Measurements from ENCODE around the gene C16orf95.
A peak's percentile ranks its signal among the peaks of the same experiment; 100 is the strongest.

C16orf95 gene

DNA sequence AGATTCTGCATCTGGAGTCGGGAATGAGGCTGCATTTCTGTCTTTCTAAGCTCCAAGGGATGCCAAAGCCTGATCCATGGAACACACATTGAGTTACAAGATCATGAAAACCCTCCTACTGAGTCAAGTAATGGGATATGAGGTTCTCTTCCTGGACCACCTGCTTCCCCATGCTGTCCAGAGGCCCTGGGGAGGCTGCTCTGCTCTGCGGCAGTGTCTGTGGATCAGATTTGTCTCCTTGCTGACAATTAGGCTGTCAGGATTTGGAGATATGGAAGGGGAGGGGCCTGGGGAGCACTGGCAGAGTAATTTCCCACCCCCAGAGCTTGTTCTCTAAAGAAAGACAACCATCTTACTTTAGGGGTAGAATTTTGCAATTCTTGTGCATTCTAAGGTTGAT lies 33.0 kb downstream of the C16orf95 start:
- TF ChIP-seq, protein P1, sequence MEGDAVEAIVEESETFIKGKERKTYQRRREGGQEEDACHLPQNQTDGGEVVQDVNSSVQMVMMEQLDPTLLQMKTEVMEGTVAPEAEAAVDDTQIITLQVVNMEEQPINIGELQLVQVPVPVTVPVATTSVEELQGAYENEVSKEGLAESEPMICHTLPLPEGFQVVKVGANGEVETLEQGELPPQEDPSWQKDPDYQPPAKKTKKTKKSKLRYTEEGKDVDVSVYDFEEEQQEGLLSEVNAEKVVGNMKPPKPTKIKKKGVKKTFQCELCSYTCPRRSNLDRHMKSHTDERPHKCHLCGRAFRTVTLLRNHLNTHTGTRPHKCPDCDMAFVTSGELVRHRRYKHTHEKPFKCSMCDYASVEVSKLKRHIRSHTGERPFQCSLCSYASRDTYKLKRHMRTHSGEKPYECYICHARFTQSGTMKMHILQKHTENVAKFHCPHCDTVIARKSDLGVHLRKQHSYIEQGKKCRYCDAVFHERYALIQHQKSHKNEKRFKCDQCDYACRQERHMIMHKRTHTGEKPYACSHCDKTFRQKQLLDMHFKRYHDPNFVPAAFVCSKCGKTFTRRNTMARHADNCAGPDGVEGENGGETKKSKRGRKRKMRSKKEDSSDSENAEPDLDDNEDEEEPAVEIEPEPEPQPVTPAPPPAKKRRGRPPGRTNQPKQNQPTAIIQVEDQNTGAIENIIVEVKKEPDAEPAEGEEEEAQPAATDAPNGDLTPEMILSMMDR (conservative IDR thresholded peaks at IDR 0.05; ENCODE audit: low read depth), result no peak
- POLR2A ChIA-PET (ENCODE audit: low non-redundant PET), result no interaction called here
- DNase-seq (ENCODE audit: low spot score), result no peak
- no peak overlapping the region for H3K27ac ChIP-seq
- CTCF ChIA-PET, result interaction anchor here (0.6 to 1.1 kb wide), 3 partner anchors 129 to 708 kb away, joined by 3 to 6 read pairs (median 5); no protein-coding TSS in a partner anchor

DNA sequence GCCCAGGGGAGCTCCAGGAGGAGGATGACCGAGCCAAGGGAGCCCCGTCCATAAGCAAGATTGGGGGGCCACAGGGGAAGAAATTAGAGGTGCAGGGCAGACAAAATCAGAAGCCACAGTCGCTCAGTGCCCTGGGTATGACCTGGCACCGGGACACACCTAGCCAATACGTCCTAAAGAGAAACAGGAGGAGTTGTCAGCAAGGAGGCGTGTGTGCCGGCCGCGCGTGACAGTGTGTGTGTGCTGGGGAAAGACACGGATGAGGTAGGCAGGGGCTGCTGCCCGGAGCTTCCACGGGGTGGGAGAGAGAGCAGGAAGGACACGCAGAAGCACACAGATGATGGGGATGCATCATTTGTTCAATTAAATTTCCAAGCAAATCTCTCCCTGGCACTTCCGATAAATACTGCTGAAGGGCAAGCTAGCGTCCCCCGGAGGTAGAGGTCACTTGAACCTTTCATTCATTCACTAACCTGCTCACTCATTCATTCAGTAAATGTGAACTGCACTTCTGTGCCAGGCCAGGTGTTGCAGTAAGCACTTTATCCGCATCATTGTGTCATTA lies 38.0 kb downstream of the C16orf95 start:
- H3K27ac ChIP-seq, result no peak overlapping the region
- ChIA-PET CTCF (interaction anchor here (0.5 to 2.1 kb wide), 23 partner anchors 12 to 716 kb away, joined by 3 to 13 read pairs (median 4); no protein-coding TSS in a partner anchor), POLR2A (ENCODE audit: low non-redundant PET) (no interaction called here)
- DNase-seq (ENCODE audit: low spot score), result no peak
- TF ChIP-seq, protein P1 (conservative IDR thresholded peaks at IDR 0.05; ENCODE audit: low read depth), result no peak

DNA sequence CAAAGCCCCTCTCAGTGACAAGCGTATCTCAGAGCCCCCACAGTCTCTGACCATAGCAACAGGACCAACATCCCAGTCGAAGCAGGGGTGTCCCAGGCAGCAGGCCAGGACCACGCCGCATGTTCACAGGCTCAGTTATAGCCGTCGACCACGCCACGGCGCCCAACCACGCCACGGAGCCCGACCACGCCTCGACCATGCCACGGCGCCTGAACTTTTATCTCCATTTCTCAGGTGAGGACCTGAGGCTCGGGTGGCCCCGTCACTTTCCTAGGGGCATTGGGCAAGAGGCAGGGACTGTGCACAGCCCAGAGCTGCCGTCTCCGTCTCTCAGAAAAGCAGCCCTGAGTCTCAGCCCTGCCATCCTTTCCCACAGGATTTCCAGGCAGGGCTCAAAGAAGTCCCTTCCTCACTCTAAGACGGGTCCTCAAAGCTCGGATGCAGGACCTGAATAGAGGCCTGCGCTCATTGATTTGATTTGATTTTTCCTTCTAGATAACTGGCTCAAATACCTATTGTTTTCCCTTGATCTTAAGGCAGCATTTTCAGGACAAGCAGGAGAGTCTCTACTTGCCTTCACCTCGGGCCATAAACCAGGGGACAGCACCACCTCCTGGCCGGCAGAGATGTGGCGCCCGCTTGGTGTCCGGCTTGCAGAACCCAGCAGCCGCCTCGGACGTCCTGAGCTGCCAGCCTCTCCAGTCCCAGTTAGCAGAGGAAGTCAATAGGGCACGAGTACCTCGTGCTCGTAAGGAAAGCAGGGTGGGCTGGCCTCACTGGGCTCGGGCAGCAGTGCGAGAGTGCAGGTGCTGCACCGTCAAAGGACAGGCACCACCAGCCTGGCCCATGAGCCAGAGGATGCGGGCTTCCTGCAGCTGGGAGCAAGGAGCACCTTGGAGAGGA lies 38.8 kb downstream of the C16orf95 start:
- ChIA-PET CTCF (interaction anchor here (0.5 to 2.1 kb wide), 22 partner anchors 12 to 714 kb away, joined by 3 to 13 read pairs (median 4); no protein-coding TSS in a partner anchor), POLR2A (ENCODE audit: low non-redundant PET) (no interaction called here)
- TF ChIP-seq, protein P1 (conservative IDR thresholded peaks at IDR 0.05; ENCODE audit: low read depth), result peak; percentile 85
- peak; percentile 84 for DNase-seq (ENCODE audit: low spot score)
- H3K27ac ChIP-seq, result peak overlapping the region; percentile 47

DNA sequence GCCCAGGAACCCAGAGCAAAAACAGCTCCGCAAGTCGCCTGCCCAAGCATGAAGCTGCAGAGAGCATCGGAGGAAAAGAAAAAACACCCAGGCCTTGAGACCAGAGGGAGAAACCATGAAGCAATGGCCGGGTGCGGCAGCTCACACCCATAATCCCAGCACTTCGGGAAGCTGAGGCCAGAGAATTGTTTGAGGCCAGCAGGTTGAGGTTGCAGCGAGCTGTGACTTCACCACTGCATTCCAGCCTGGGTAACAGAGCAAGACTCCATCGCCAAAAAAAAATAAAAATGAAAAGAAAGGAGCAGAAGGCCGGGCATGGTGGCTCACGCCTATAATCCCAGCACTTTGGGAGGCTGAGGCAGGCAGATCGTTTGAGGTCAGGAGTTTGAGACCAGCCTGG lies 40.3 kb downstream of the C16orf95 start:
- peak overlapping the region; percentile 47; the same call in 1 of the 2 replicates for H3K27ac ChIP-seq
- ChIA-PET POLR2A (ENCODE audit: low non-redundant PET) (interaction anchor here (0.6 kb wide), 1 partner anchor 127 kb away, joined by 3 read pairs; no protein-coding TSS in a partner anchor), CTCF (no interaction called here)
- TF ChIP-seq, protein P1 (conservative IDR thresholded peaks at IDR 0.05; ENCODE audit: low read depth), result no peak
- DNase-seq (ENCODE audit: low spot score), result no peak

DNA sequence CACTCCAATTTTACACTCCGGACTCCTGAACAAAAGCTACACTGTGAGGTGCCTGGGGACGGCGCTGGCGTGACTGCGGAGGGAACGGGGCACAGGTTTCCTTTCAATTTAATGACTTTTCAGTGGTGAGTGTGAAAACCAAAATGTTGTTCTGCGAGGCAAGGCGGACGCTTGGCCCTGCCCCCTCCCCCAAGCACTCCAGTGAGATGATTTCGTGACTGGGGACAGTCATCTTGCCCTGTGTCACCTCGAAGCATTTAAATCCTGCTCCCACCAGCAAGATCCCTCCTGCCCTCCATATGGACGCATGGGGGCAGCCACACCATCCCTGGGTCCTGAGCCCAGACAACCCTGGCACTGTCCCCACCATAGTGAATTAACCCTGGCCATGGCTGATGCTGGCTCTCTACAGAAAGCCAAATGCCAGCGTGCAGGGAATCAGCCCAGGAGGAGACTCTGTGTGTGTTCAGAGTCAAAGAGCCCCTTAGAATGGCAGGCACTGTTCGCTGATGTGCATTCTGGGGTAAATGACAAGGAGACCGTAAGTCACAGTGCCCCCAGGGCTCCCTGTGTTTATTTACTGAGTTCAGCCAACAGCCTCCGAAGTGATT lies 41.0 kb downstream of the C16orf95 start:
- TF ChIP-seq, protein P1 (conservative IDR thresholded peaks at IDR 0.05; ENCODE audit: low read depth), result no peak
- ChIA-PET CTCF (interaction anchor here (0.6 to 0.7 kb wide), 2 partner anchors 20 to 310 kb away, joined by 3 read pairs; no protein-coding TSS in a partner anchor), POLR2A (ENCODE audit: low non-redundant PET) (no interaction called here)
- H3K27ac ChIP-seq, result no peak overlapping the region
- DNase-seq (ENCODE audit: low spot score), result no peak

DNA sequence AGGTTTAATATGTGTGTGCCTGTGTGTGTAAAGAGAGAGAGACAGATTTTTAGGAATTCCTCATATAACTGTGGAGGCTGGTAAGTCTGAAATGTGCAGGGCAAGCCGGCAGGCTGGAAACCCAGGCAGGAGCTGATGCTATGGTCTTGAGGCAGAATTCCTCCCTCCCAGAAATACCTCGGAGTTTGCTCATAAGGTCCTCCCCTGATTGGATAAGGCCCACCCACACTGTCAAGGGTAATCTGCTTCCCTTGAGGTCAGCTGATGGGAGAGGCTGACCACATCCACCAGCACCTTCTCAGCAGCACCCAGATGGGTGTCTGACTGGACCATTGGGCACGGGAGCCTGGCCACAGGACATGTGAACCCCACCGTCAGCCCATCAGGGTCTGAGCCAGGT lies 42.4 kb downstream of the C16orf95 start:
- ChIA-PET POLR2A (ENCODE audit: low non-redundant PET) (no interaction called here), CTCF (no interaction called here)
- TF ChIP-seq, protein P1 (conservative IDR thresholded peaks at IDR 0.05; ENCODE audit: low read depth), result no peak
- DNase-seq (ENCODE audit: low spot score), result no peak
- no peak overlapping the region for H3K27ac ChIP-seq

Measured in RWPE1 (cell line).